Mesothelial cell of epicardium (in vitro differentiated cells): Measurements from ENCODE around the gene ZMYM2. TPM values are rescaled to one million over a fixed set of nuclear protein-coding genes. Genes with fewer than 3 reads are reported as not detected.
A peak's percentile ranks its signal among the peaks of the same experiment; 100 is the strongest.

Experiments used
- DNase-seq, 2 experiments: peaks; one replicate each; pipeline ENCODE4 v3.0.0; 2021; ENCODE audit warnings: low spot score in 2 of 2; ENCODE audit not compliant: unreplicated experiment in 2 of 2
- H3K27ac Mint-ChIP-seq: 2 replicates; pipeline ENCODE4 v1.8.0; 2021; ENCODE audit warnings: mixed read lengths
- H3K27me3 Mint-ChIP-seq: 2 replicates; pipeline ENCODE4 v1.8.0; 2021; ENCODE audit warnings: low read depth, mixed read lengths
- H3K36me3 Mint-ChIP-seq: 2 replicates; pipeline ENCODE4 v1.8.0; 2021; ENCODE audit warnings: mixed read lengths
- H3K4me1 Mint-ChIP-seq: 2 replicates; pipeline ENCODE4 v1.8.0; 2021; ENCODE audit warnings: mixed read lengths
- H3K4me3 Mint-ChIP-seq: 2 replicates; pipeline ENCODE4 v1.8.0; 2021; ENCODE audit warnings: mild to moderate bottlenecking, moderate library complexity, mixed read lengths
- H3K9me3 Mint-ChIP-seq: 2 replicates; pipeline ENCODE4 v1.8.0; 2021; ENCODE audit warnings: mixed read lengths
- CTCF ChIP-seq: fragments of 200-600 bp; sonication (generic); IDR thresholded peaks from one replicate; pipeline ENCODE4 v1.5.0; 2021; ENCODE audit warnings: antibody characterized with exemption; ENCODE audit not compliant: unreplicated experiment
- total RNA-seq: library from RNA; stranded (reverse); gene quantifications from 3 replicates; pipeline ENCODE4 v1.2.1, GENCODE V29; 2021

Gene ZMYM2
- total RNA-seq, 1 donor from 2014 or later: 208 TPM

- DNase-seq: no peak
- Mint-ChIP-seq H3K27ac (no peak overlapping the region), H3K27me3 (no peaks in the 10 kb centered on the region), H3K9me3 (no peaks in the 10 kb centered on the region), H3K4me3 (no peak overlapping the region), H3K4me1 (peaks cover 13% of the 10 kb centered on the region), H3K36me3 (peaks cover 24% of the 10 kb centered on the region)
- no peak for TF ChIP-seq CTCF
Observed at GRCh38 chr13:19991531-19991930, 33.0 kb downstream of the ZMYM2 start.

GRCh38 chr13:19993024-19993423, 34.5 kb downstream of the ZMYM2 start:
- TF ChIP-seq CTCF: no peak

GRCh38 chr13:19998960-19999359, 40.4 kb downstream of the ZMYM2 start:
- DNase-seq: no peak
- Mint-ChIP-seq H3K27ac (no peak overlapping the region), H3K4me1 (peaks cover 19% of the 10 kb centered on the region), H3K9me3 (peaks cover 5% of the 10 kb centered on the region), H3K36me3 (peaks cover 45% of the 10 kb centered on the region), H3K27me3 (no peaks in the 10 kb centered on the region), H3K4me3 (no peak overlapping the region)
- no peak for TF ChIP-seq CTCF

More at GRCh38 chr13:19993024-19993423, 34.5 kb downstream of the ZMYM2 start:
- Mint-ChIP-seq H3K4me3 (no peak overlapping the region), H3K27ac (no peak overlapping the region), H3K27me3 (no peaks in the 10 kb centered on the region), H3K36me3 (peaks cover 38% of the 10 kb centered on the region), H3K4me1 (peaks cover 13% of the 10 kb centered on the region), H3K9me3 (peaks cover 3% of the 10 kb centered on the region)
- DNase-seq: no peak

- Mint-ChIP-seq H3K4me3 (no peak overlapping the region), H3K27me3 (no peaks in the 10 kb centered on the region), H3K9me3 (peaks cover 5% of the 10 kb centered on the region), H3K27ac (no peak overlapping the region), H3K4me1 (peaks cover 19% of the 10 kb centered on the region), H3K36me3 (peaks cover 44% of the 10 kb centered on the region)
- DNase-seq: no peak
- no peak for TF ChIP-seq CTCF
Observed at GRCh38 chr13:20000062-20000552, 41.6 kb downstream of the ZMYM2 start.

GRCh38 chr13:20001366-20002190, 43.1 kb downstream of the ZMYM2 start:
- Mint-ChIP-seq H3K36me3 (peaks cover 39% of the 10 kb centered on the region), H3K27me3 (no peaks in the 10 kb centered on the region), H3K4me3 (no peak overlapping the region), H3K4me1 (peaks cover 19% of the 10 kb centered on the region), H3K27ac (peak overlapping the region; percentile 33), H3K9me3 (peaks cover 7% of the 10 kb centered on the region)
- no peak for TF ChIP-seq CTCF
- no peak for DNase-seq
